ENCODE results near the gene LGALS14.
"Not testable (repeated sequence)": the region's sequence is repeated elsewhere in the genome, so short reads cannot be mapped to it uniquely, and the experiment has no call there.

Gene LGALS14

DNA sequence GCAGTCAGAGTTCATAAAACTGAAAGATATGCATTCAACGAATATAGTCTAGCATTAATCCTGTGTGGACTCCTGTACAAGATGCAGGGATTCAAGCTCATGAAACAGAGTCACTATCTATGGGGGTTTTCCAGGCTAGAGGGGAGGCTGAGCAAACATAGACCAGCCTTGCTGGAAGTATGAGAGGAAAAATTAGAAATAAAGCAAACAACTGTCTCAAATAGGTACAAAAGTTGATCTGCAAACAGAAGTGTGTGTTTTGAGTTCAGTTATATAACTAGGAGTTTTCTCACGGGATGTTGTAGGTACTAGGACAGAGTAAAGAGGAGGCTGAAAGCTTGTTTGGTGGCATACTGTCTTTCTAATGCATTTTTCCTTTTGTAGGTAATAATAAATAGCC, 8.5 kb upstream of the LGALS14 start:
- no peak for DNase-seq (ENCODE audit: low spot score)

DNA sequence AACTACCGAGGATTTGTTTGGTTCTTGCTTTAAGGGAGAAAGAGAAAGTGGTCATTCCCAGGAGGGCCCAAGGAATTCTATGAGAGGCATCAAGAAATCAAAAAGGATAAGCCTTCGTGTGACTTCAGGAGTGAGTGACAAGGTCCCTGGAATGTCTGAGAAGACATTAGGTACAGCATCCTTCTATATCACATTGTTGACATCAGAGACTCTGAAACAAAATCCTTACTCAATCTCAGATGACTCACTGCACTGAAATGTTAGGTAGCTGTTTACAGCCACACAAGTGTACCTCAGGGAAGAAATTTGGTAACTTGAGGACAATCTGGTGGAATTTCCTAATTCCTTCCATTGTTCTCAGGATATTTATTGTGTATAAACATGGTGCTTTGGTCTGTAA, 7.9 kb upstream of the LGALS14 start:
- DNase-seq (ENCODE audit: low spot score), result no peak

DNA sequence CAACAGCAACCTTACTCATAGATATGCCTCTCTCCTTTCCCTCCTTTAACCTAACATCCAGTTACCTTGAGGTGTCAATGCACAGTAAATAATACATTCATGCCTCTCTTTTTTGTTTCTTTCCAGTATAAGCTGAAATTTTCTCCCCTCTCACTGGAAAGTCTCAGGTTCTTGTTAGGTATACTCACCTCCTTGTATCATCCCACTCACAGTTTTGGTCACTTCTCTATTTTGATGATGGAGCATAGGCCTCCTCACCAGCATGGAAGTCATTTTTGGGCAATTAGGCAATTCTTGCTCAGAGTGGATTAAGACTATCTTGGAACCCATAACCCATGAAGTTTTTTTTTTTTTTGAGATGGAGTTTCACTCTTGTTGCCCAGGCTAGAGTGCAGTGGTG, 5.7 kb upstream of the LGALS14 start:
- no peak for DNase-seq (ENCODE audit: low spot score)

DNA sequence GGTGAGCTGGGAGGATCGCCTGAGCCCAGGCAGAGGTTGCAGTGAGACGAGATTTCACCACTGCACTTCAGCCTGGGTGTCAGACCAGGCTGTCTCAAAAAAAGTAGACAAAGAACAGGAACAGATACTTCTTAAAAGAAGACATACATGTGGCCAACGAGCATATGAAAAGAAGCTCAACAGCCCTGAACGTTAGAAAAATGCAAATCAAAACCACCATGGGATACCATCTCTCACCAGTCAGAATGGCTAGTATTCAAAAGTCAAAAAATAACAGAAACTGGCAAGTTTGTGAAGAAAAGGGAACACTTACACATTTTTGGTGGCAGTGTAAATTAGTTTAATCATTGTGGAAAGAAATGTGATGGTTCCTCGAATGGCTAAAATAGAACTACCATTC, 3.0 kb upstream of the LGALS14 start:
- DNase-seq (ENCODE audit: low spot score), result no peak

DNA sequence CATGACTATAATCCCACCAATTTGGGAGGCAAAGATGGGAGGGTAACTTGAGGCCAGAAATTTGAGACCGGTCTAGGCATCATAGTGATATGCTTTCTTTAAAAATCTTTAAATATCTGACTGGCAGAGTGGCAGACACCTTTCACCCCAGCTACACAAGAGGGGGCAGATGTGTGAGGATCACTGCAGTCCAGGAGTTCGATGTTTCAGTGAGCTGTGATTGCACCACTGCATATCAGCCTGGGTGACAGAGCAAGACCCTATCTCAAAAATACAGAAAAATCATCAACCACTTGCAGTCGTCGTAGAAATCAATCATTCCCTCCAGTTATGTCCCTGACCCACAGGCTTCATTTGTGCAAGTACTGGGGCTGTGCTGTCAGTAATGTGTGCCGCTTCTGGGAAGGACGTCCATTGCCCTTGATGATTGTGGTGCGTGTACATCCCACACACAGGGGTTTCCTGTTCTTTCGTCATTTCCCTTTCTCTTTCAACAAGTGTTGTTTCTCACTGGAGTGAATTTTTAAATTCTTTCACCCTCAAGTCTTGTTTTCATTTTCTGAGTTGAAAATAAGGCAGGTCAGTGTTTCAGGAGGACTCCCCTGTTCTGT, 1.4 kb downstream of the LGALS14 start:
- DNase-seq (ENCODE audit: low spot score), result no peak

DNA sequence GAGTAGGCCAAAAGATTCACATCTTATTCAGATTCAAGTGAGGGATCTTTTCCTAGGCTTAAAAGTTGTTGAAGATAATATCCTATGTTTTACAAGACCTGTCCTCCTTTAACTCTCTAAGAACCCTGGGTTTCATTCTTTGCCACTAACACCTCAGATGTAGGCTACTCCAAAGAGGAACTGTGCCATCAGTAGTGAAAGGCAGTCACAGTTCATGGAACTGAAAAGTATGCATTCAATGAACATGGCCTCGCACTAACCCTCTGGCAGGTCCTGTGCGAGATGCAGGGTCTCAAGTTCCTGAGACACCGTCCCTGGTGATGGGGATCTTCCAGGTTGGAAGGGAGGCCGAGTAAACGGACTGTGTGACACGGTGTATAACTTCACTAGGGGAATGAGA, 4.3 kb downstream of the LGALS14 start:
- no peak for DNase-seq (ENCODE audit: low spot score)

DNA sequence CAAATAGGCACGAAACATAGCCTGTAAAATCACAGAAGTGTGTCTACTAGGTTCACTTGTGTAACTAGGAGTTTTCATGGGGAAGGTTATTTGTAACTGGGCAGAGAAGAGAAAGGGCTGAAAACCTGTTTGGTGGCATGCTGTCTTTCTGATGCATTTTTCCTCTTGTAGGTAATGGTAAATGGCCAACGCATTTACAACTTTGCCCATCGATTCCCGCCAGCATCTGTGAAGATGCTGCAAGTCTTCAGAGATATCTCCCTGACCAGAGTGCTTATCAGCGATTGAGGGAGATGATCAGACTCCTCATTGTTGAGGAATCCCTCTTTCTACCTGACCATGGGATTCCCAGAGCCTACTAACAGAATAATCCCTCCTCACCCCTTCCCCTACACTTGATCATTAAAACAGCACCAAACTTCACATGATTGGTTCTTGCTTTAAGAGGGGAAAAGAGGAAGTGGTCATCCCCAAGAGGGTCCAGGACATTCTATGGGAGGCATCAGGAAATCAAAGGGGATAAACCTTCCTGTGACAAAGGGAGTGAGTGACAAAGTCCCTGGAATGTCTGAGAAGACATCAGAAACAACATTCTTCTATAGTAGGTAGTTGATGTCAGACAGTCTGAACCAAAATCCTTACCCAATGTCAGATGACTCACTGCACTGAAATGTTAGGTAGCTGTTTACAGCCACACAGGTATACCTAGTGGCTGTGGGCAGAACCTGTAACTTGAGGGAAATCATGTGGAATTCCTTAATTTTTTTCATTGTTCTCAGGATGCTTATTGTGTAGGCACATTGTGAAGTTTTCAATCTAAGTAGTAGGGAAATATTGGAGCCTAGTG, 5.0 kb downstream of the LGALS14 start:
- DNase-seq (ENCODE audit: low spot score), result no peak

DNA sequence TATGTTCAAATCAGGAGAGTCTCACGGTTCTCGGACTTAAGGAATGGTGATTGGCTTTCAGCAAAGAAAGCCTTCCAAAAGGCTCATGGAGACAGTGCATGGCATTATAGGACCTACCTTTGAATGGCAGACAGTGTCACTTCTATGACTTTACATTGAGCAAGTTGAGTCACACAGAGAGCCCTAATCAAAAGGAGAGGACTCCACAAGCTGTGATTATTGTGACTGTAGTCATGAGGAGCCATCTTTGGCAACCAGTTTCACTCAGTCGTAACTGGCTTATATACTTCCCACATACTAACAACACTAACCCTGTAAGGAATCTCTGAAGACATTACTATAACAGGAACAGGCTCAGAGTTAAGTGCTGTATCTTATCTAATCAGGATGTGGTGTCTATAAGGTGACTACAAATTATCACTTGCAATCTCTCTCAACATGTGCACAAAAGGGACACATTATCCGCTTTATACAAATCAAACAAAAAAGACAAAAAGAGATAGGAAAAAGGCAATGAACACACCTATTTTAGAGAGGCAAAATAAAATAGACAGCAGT, 6.1 kb downstream of the LGALS14 start:
- no peak for DNase-seq (ENCODE audit: low spot score)

DNA sequence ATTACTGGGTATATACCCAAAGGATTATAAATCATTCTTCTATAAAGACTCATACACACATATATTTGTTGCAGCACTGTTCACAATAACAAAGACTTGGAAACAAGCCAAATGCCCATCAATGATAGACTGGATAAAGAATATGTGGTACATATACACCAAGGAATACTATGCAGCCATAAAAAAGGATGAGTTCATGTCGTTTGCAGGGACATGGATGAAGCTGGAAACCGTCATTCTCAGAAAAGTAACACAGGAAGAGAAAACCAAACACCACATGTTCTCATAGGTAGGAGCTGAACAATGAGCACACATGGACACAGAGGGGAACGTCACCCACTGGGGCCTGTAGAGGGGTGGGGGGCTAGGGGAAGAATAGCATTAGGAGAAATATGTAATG, 15.9 kb downstream of the LGALS14 start:
- DNase-seq (ENCODE audit: low spot score), result not testable (repeated sequence)

DNA sequence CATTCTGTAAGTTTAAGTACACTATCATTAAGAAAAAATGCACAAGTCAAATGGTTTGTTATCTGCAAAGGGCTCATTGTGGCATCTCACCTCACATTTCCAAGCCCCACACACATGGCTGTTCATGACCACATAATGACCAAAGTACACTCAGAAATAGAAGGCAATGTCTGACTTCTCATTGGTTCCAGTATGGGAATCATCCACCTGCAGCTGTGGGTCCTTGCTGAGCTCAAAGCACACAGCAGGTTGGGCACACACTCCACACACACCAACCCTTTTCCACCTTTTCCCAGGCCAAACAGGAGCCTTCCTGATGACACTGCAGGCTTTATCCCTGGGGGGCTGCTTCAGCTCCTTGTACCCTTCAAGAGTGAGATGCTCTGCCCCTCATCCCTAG, 21.7 kb downstream of the LGALS14 start:
- no peak for DNase-seq (ENCODE audit: low spot score)

DNA sequence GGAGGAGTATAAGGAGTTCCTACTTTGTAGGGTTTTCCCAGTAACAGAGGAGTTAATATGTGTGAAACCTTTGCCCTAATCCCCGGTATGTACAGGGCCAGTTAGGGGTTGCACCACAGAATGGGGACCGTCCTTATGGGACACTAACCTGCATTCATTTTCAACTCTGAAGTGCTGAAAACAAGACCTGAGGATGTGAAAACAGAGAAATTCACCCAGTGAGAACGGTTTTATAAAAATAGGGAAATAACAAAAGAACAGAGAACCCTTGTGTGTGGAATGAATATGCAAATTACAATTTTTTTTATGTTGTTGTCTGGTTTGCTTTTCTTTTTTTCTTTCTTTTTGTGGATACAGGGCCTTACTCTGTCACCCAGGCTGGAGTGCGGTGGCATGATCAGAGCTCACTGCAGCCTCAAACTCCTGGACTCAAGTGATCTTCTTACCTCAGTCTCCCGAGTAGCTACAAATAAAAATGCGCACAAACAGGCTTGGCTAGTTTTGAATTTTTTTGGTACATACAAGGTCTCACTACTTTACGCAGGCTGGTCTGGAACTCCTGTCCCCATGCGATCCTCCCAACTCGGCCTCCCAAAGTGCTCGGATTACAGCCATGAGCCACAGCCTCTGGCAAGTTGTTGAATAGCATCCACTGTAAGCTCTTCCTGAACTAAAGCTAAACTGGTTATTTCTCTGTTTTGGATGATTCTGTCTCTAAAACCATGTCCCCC, 23.0 kb downstream of the LGALS14 start:
- no peak for DNase-seq (ENCODE audit: low spot score)

DNA sequence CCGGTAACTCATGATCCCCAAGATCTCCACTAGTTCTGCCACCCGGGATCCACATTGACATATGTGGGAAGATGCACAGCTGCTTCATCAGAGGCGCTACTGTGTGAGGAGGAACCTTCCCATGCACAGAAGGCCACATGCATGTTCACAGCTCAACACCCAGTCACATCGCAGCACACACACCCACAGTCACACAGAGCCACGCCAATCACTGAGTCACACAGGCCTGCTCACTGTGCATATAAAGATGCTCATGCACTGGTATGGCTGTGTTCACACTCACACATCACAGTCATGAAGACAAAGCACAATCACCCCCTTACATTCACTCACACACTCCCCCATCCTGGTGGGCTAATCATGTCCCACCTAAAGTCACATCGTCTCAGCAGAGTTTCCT, 23.8 kb downstream of the LGALS14 start:
- DNase-seq (ENCODE audit: low spot score), result no peak

DNA sequence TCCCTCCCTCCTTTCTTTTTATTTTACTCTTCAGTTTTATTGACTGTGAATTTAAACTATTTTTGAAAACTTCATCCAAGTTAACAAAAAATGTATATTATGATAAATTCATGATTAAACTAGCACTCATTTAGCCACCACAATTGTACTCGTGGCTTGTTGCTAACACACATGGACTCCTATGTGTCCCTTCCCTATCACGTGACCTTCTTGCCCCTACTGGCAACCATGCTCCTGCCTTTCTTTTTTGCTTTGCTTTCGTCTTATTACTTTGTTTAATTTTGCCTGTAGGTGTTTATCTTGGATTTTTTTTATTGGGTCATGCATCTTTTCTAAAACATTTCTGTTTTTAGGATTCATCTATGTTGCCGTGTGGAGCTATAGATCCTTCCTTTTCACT, 25.3 kb downstream of the LGALS14 start:
- no peak for DNase-seq (ENCODE audit: low spot score)

DNA sequence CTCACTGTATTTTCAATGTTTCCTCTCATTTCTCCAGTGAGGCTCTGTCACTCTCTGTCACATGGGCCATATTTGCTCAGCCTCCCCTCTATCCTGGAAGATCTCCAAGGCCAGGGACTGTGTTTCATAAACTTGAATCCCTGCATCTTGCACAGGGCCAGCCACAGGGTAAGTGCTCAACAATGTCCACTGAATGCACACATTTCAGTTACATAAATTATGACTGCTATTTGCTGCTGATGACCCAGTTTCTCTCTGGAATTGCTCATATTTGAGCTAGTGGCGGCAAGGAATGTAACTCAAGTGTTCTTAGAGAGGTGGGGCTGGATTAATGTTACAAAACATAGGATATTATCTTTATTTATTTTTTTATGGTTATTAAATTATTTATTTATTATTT, 27.4 kb downstream of the LGALS14 start:
- no peak for DNase-seq (ENCODE audit: low spot score)

DNA sequence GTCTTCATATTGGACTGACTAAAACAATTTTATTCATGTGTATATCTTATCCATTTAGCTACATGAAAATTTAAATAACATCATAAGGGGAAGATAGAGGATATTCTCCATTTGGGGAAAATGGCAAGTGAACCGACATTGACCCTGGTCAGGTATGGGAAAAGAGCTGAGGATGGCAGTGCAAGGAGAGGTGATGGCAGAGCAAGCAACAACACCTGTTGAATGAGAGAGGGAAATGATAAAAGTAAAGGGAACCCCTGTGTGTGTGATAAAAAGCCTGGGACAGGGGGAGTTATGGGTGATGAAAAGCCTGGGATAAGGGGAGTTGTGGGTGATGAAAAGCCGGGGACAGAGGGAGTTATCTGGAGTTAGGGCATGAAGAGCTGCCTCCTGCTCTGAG, 29.6 kb downstream of the LGALS14 start:
- DNase-seq (ENCODE audit: low spot score), result no peak

DNA sequence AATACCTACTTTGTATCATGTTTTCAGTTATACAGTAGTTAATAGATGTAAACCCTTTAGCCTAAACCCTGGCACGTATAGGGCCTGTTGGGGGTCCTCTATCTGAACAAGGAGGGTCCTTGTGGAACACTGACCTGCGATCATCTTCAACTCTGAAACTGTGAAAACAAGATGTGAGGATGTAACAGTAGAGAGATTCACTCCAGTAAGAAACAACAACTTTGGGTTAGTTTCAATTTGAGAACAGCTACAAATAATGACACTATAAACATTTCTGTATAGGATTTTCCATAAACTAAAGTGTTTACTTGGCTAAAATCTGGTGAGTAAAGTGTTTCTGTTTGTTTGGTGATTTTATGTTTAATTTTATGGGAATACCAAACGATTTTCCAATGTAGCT, 31.4 kb downstream of the LGALS14 start:
- DNase-seq (ENCODE audit: low spot score), result no peak

DNA sequence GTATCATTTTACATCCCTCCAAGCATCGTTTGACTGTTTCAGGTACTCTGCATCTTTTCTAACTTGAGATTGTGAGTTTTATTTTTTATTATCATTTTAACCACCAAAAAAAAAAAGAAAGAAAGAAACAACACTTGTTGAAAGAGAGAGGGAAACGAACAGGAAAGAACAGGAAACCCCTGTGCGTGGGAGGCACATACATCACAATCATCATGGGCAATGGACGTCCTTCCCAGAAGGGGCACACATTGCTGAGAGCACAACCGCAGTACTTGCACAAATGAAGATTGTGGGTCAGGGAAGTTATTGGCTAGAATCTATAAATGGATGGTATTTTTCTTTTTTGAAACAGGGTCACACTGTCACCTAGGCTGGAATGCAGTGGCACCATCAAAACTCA, 31.8 kb downstream of the LGALS14 start:
- DNase-seq (ENCODE audit: low spot score), result no peak

DNA sequence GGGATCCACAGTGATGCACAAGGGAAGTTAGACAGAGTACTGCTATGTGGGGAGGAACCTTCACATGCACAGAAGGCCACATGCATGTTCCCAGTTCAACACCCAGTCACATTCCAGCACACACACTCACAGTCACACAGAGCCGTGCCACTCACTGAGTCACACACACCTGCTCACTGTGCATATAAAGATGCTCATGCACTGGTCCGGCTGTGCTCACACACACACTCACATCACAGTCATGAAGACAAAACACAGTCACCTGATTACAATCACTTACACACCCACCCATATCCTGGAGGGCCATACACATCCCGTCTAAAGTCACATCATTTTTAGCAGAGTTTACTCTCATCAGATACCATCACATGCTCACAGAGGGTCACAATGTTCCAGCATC, 33.1 kb downstream of the LGALS14 start:
- no peak for DNase-seq (ENCODE audit: low spot score)

DNA sequence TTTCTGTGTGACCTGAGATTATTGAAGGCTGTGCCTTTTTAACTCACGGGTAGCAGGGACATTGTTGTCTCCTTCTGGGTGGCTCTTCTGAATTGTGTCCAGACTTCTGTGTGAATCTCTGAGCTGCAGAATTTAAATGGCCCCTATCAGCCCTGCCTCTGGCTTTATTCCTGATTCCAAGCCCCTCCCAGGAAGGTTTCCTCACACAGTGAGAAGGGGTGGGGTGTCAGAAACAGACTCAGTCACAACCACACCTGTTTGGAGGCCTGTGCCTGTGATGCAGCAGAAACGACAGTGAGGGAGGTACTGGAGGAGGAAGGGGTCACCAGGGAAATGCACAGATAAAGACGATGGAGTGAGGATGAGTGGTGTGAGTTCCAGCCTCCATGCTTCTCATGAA, 33.6 kb downstream of the LGALS14 start, which contains the start of gene CLC:
CLC (minus strand) TSS at position 139 of the 400 bp plus-strand sequence; CDS start at position 62, 77 bp downstream.
- no peak for DNase-seq (ENCODE audit: low spot score)

DNA sequence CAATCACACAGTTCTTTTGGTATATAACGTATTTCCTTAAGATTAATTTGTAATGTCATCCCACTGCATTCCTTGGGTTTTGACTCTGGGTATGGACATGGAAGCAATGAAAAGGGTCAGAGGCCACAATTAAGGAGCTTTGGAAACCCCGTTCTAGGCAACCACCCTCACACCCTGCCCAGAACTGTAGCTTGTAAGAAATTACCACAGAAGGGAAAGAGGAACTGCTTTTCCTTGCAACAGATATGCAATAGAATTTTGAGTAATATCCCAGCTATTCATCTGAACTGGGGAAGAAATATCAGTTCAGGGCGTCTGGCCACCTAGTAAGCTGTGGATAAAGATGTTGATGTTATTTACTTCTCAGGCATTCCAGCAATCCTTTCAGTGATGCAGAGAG, 34.5 kb downstream of the LGALS14 start:
- no peak for DNase-seq (ENCODE audit: low spot score)

DNA sequence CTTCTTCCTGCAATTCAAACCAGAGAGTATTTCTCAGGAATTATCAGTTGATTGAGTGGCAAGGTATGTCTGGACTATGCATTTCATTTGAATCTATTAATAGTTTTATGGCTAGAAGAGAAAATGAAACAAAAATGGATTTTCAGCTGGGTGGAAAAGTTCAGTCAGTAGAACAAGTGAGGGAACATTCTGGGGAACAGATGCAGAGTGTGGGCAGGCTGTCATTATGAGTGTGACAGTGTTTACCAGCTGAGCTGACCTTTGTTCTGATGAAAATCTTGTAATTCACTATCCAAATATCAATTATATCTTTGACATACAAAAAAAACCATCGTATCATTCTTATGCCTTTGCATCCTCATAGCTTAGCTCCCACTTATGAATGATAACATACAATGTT, 36.1 kb downstream of the LGALS14 start:
- DNase-seq (ENCODE audit: low spot score), result no peak

DNA sequence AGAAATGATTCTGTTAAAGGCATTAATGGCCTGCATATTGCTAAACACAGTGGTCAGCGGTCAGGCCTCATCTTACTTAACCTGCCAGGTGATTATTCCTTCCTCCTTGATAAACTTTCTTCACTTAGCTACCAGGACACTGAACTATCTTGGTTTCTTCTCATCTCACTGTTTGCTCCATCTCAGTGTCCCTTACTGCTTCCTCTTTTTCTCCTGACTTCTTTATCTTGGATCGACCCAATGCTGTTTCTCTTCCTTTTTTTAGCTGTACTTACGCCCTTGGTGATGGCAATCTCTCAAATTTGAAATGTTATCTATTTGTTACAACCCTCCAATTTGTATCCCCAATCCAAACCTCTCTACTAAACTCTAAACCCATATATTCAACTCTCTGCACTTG, 41.4 kb downstream of the LGALS14 start:
- peak; percentile 42 for DNase-seq (ENCODE audit: low spot score)

Data from pons (tissue), 1 donor.